Measurements from ENCODE around the gene TMPRSS11A.

Gene TMPRSS11A

DNA sequence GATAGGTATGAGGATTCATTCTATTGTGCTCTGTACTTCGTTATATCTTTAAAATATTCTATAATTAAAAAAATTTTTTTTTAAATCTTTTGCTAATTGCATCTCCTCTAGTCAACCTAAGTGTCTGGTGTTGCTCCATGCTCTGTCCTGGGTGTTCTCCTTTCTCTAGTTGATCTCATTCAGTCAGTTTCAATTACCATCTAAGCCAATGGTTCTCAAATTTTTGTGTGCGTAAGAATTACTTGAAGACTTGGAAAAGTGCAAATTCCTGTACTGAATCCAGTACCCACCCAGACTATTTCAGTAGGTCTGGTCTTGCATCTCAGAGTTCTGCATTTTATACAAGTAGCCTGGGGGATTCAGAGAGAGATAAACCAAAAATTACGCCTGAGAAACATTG is 86.2 kb downstream of the TMPRSS11A start:
- in situ Hi-C loops (cut with MboI; ENCODE audit: low sequenced_read_pairs), result no loop called here

GRCh38 chr4:67874986-67875385 is 88.3 kb downstream of the TMPRSS11A start:
- in situ Hi-C loops (cut with MboI; ENCODE audit: low sequenced_read_pairs), result no loop called here

DNA sequence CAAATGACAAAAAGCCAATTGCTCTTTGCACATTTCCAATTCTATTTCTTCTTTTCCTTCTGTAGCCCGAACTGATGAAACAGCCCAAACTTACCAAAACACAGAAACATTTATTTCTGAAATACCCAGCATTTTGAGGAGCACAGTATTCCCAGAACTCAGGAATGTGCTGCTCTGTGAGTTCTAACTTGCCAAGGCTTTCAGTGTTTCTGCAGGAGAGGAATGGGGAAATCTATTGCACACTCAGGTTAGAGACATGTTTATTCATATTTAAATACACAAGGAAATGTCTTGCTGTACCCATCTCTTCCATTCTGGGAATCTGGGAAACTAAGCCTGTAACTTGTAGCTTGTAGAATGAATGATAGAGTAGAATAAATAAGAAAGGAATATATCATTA is 90.2 kb downstream of the TMPRSS11A start:
- in situ Hi-C loops (cut with MboI; ENCODE audit: low sequenced_read_pairs), result no loop called here

- in situ Hi-C loops (cut with MboI; ENCODE audit: low sequenced_read_pairs), result no loop called here
Observed at GRCh38 chr4:67871867-67872266, 91.4 kb downstream of the TMPRSS11A start.

DNA sequence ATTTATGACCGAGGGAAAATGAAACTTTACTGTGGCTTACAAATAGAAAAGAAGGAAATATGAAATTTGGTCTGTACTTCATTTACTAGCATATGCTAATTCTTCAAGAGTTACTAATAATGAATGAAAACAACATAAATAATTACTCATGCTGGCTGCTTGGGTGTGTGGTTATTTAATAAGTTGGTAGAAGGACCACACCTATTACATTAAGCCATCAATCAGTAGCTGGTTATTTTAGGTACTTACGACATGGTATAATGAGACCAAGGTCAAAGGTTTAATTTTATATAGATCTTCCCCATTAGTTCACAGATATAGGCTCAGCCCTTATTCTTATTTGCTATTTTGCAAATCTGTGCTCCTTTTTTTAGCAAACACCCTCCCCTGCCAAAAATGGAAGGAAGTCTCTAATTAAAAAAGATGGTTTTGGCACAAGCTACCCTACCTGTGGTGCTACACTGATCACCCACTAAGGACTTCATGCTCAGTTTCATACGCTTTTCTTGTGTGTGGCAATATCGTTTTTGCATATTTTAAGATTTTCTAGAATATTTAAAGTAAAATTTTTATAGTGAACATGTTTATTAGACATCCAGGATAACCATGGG is 93.6 kb downstream of the TMPRSS11A start:
- in situ Hi-C loops (cut with MboI; ENCODE audit: low sequenced_read_pairs), result no loop called here

- in situ Hi-C loops (cut with MboI; ENCODE audit: low sequenced_read_pairs), result no loop called here
Observed at GRCh38 chr4:67861513-67861912, 101.8 kb downstream of the TMPRSS11A start.
